Activated naive CD4-positive, alpha-beta T cell treated with anti-CD3 and anti-CD28 coated beads, Interleukin-2, amount 10 ng/mL, durations not matched to agents 7 days and 5 days (primary cell): ENCODE data around the gene SRSF9.

Experiments used
- CTCF ChIA-PET: fragments of 350-600 bp; sonication (Branson Sonifier 250); formaldehyde crosslinking; loops from one replicate; lab custom pipeline; 2021; ENCODE audit warnings: antibody characterized with exemption; lab: Charles Lee
- DNase-seq: peaks from one replicate; pipeline ENCODE4 v3.0.0-alpha.2; 2020
- H3K27ac Mint-ChIP-seq: one replicate; pipeline ENCODE4 v1.8.0; 2021; ENCODE audit warnings: mild to moderate bottlenecking, moderate library complexity, mixed read lengths
- H3K27me3 Mint-ChIP-seq: one replicate; pipeline ENCODE4 v1.8.0; 2021; ENCODE audit warnings: mild to moderate bottlenecking, mixed read lengths
- H3K36me3 Mint-ChIP-seq: one replicate; pipeline ENCODE4 v1.8.0; 2021; ENCODE audit warnings: mixed read lengths
- H3K4me1 Mint-ChIP-seq: one replicate; pipeline ENCODE4 v1.8.0; 2021; ENCODE audit warnings: mixed read lengths
- H3K4me3 Mint-ChIP-seq: one replicate; pipeline ENCODE4 v1.8.0; 2021; ENCODE audit warnings: mild to moderate bottlenecking, moderate library complexity, mixed read lengths
- H3K9me3 Mint-ChIP-seq: one replicate; pipeline ENCODE4 v1.8.0; 2021; ENCODE audit warnings: mixed read lengths

SRSF9 gene

GRCh38 chr12:120428597-120429229 lies 40.8 kb downstream of the SRSF9 start:
- DNase-seq = no peak
- Mint-ChIP-seq H3K9me3 (no peaks in the 10 kb centered on the region), H3K4me3 (no peak overlapping the region), H3K27ac (no peak overlapping the region), H3K27me3 (peaks cover 36% of the 10 kb centered on the region), H3K4me1 (peaks cover 4% of the 10 kb centered on the region), H3K36me3 (no peaks in the 10 kb centered on the region)
- CTCF ChIA-PET = interaction anchor here (0.6 to 3.3 kb wide), 9 partner anchors 34 to 756 kb away, joined by 3 to 19 read pairs (median 5); partner anchors contain the start of genes PLA2G1B and SRSF9

- no peak overlapping the region for H3K4me3 Mint-ChIP-seq
- no peaks in the 10 kb centered on the region for H3K9me3 Mint-ChIP-seq
Observed at GRCh38 chr12:120425797-120426196, 43.8 kb downstream of the SRSF9 start.

GRCh38 chr12:120422892-120423456 lies 46.6 kb downstream of the SRSF9 start:
- CTCF ChIA-PET = interaction anchor here (0.6 to 1.1 kb wide), 2 partner anchors 8 to 56 kb away, joined by 3 to 5 read pairs; no protein-coding TSS in a partner anchor
- H3K27ac Mint-ChIP-seq = no peak overlapping the region
- H3K4me1 Mint-ChIP-seq = peaks cover 2% of the 10 kb centered on the region
- H3K36me3 Mint-ChIP-seq = no peaks in the 10 kb centered on the region
- H3K4me3 Mint-ChIP-seq = no peak overlapping the region
- H3K27me3 Mint-ChIP-seq = peaks cover 22% of the 10 kb centered on the region
- no peaks in the 10 kb centered on the region for H3K9me3 Mint-ChIP-seq
- DNase-seq = no peak

More at GRCh38 chr12:120425797-120426196, 43.8 kb downstream of the SRSF9 start:
- H3K4me1 Mint-ChIP-seq = peaks cover 4% of the 10 kb centered on the region
- no peaks in the 10 kb centered on the region for H3K36me3 Mint-ChIP-seq
- CTCF ChIA-PET = interaction anchor here (1.4 kb wide), 1 partner anchor 68 kb away, joined by 5 read pairs; no protein-coding TSS in a partner anchor
- H3K27me3 Mint-ChIP-seq = peaks cover 35% of the 10 kb centered on the region
- no peak for DNase-seq
- no peak overlapping the region for H3K27ac Mint-ChIP-seq

GRCh38 chr12:120421701-120422100 lies 47.8 kb downstream of the SRSF9 start:
- H3K36me3 Mint-ChIP-seq = no peaks in the 10 kb centered on the region
- peaks cover 24% of the 10 kb centered on the region for H3K27me3 Mint-ChIP-seq
- H3K9me3 Mint-ChIP-seq = no peaks in the 10 kb centered on the region
- H3K4me1 Mint-ChIP-seq = peaks cover 2% of the 10 kb centered on the region
- no peak overlapping the region for H3K27ac Mint-ChIP-seq
- DNase-seq = no peak
- H3K4me3 Mint-ChIP-seq = no peak overlapping the region
- CTCF ChIA-PET = no interaction called here

GRCh38 chr12:120417917-120418580 lies 51.5 kb downstream of the SRSF9 start:
- Mint-ChIP-seq H3K4me1 (no peaks in the 10 kb centered on the region), H3K27ac (no peak overlapping the region), H3K27me3 (peaks cover 19% of the 10 kb centered on the region)

GRCh38 chr12:120416490-120417216 lies 52.9 kb downstream of the SRSF9 start:
- Mint-ChIP-seq H3K4me1 (no peaks in the 10 kb centered on the region), H3K27me3 (peaks cover 15% of the 10 kb centered on the region), H3K9me3 (no peaks in the 10 kb centered on the region), H3K4me3 (no peak overlapping the region), H3K36me3 (no peaks in the 10 kb centered on the region), H3K27ac (no peak overlapping the region)
- no peak for DNase-seq
- CTCF ChIA-PET = interaction anchor here (0.8 kb wide), 1 partner anchor 22 kb away, joined by 3 read pairs; no protein-coding TSS in a partner anchor

More at GRCh38 chr12:120417917-120418580, 51.5 kb downstream of the SRSF9 start:
- CTCF ChIA-PET = interaction anchor here (0.9 to 1.7 kb wide), 4 partner anchors 12 to 20 kb away, joined by 3 to 5 read pairs (median 4); no protein-coding TSS in a partner anchor
- Mint-ChIP-seq H3K4me3 (no peak overlapping the region), H3K36me3 (no peaks in the 10 kb centered on the region), H3K9me3 (no peaks in the 10 kb centered on the region)
- DNase-seq = no peak

GRCh38 chr12:120413901-120414695 lies 55.5 kb downstream of the SRSF9 start:
- CTCF ChIA-PET = no interaction called here
- no peak overlapping the region for H3K27ac Mint-ChIP-seq
- H3K9me3 Mint-ChIP-seq = no peaks in the 10 kb centered on the region
- H3K4me1 Mint-ChIP-seq = no peaks in the 10 kb centered on the region
- peaks cover 9% of the 10 kb centered on the region for H3K27me3 Mint-ChIP-seq
- no peaks in the 10 kb centered on the region for H3K36me3 Mint-ChIP-seq
- no peak overlapping the region for H3K4me3 Mint-ChIP-seq
- DNase-seq = no peak

- Mint-ChIP-seq H3K27ac (no peak overlapping the region), H3K36me3 (no peaks in the 10 kb centered on the region), H3K4me1 (no peaks in the 10 kb centered on the region), H3K27me3 (peaks cover 11% of the 10 kb centered on the region), H3K4me3 (no peak overlapping the region), H3K9me3 (no peaks in the 10 kb centered on the region)
- CTCF ChIA-PET = no interaction called here
- no peak for DNase-seq
Observed at GRCh38 chr12:120412421-120412820, 57.1 kb downstream of the SRSF9 start.
